ENCODE data around the gene MIA2. TPM values are rescaled to one million over a fixed set of nuclear protein-coding genes. Genes with fewer than 3 reads are reported as not detected.
"Not testable (repeated sequence)": the region's sequence is repeated elsewhere in the genome, so short reads cannot be mapped to it uniquely, and the experiment has no call there.

The MIA2 gene
- total RNA-seq, 2 donors from 2014 or later: 16.8 to 26.5 TPM

GRCh38 chr14:39247256-39247655 is 13.5 kb downstream of the MIA2 start:
- TF ChIP-seq, protein P1, sequence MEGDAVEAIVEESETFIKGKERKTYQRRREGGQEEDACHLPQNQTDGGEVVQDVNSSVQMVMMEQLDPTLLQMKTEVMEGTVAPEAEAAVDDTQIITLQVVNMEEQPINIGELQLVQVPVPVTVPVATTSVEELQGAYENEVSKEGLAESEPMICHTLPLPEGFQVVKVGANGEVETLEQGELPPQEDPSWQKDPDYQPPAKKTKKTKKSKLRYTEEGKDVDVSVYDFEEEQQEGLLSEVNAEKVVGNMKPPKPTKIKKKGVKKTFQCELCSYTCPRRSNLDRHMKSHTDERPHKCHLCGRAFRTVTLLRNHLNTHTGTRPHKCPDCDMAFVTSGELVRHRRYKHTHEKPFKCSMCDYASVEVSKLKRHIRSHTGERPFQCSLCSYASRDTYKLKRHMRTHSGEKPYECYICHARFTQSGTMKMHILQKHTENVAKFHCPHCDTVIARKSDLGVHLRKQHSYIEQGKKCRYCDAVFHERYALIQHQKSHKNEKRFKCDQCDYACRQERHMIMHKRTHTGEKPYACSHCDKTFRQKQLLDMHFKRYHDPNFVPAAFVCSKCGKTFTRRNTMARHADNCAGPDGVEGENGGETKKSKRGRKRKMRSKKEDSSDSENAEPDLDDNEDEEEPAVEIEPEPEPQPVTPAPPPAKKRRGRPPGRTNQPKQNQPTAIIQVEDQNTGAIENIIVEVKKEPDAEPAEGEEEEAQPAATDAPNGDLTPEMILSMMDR (conservative IDR thresholded peaks at IDR 0.05): no peak
- Mint-ChIP-seq H3K9me3 (peaks cover 2% of the 10 kb centered on the region), H3K27ac (no peak overlapping the region), H3K36me3 (ENCODE audit: low read depth) (no peaks in the 10 kb centered on the region), H3K4me3 (no peak overlapping the region), H3K4me1 (no peaks in the 10 kb centered on the region), H3K27me3 (ENCODE audit: insufficient read depth) (no peaks in the 10 kb centered on the region)
- H3K27me3 ChIP-seq (ENCODE audit: control insufficient read depth, insufficient read depth, low read length, poor library complexity, severe bottlenecking): no peaks in the 10 kb centered on the region
- no peaks in the 10 kb centered on the region for H3K36me3 ChIP-seq (ENCODE audit: control insufficient read depth, insufficient read depth, low read length)
- H3K9ac ChIP-seq (ENCODE audit: extremely low read depth, low read length, poor library complexity, severe bottlenecking): no peak overlapping the region
- H3K4me3 ChIP-seq (ENCODE audit: low read length): no peak overlapping the region
- DNase-seq: no peak
- no peaks in the 10 kb centered on the region for H3K9me3 ChIP-seq (ENCODE audit: control insufficient read depth, low read length)
- no peak overlapping the region for H3K27ac ChIP-seq (ENCODE audit: low read depth, low read length)
- 86% methylated on average over 1 of the region's 1 CpG for WGBS, 2 experiments (ENCODE audit: insufficient coverage in 1 of 2, insufficient read length in 1 of 2)
- H3K4me1 ChIP-seq (ENCODE audit: control insufficient read depth, insufficient read depth, low read length): no peaks in the 10 kb centered on the region

- Histone ChIP-seq H3K27ac (ENCODE audit: low read depth, low read length) (no peak overlapping the region), H3K4me3 (ENCODE audit: low read length) (no peak overlapping the region), H3K9ac (ENCODE audit: extremely low read depth, low read length, poor library complexity, severe bottlenecking) (no peak overlapping the region), H3K36me3 (ENCODE audit: control insufficient read depth, insufficient read depth, low read length) (no peaks in the 10 kb centered on the region), H3K27me3 (ENCODE audit: control insufficient read depth, insufficient read depth, low read length, poor library complexity, severe bottlenecking) (no peaks in the 10 kb centered on the region), H3K9me3 (ENCODE audit: control insufficient read depth, low read length) (no peaks in the 10 kb centered on the region), H3K4me1 (ENCODE audit: control insufficient read depth, insufficient read depth, low read length) (no peaks in the 10 kb centered on the region)
- Mint-ChIP-seq H3K4me3 (no peak overlapping the region), H3K36me3 (ENCODE audit: low read depth) (no peaks in the 10 kb centered on the region), H3K27me3 (ENCODE audit: insufficient read depth) (no peaks in the 10 kb centered on the region), H3K4me1 (no peaks in the 10 kb centered on the region), H3K9me3 (peaks cover 6% of the 10 kb centered on the region), H3K27ac (no peak overlapping the region)
- TF ChIP-seq, protein P1 (conservative IDR thresholded peaks at IDR 0.05): no peak
- no peak for DNase-seq
Observed at GRCh38 chr14:39251547-39251946, 17.8 kb downstream of the MIA2 start.

DNA sequence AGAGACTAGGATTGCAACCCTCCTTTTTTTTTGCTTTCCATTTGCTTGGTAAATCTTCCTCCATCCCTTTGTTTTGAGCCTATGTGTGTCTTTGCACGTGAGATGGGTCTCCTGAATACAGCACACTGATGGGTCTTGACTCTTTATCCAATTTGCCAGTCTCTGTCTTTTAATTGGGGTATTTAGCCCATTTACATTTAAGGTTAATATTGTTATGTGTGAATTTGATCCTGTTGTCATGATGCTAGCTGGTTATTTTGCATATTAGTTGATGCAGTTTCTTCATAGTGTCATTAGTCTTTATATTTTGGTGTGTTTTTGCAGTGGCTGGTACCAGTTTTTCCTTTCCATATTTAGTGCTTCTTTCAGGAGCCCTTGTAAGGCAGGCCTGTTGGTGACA is 23.7 kb downstream of the MIA2 start:
- not testable (repeated sequence) for H3K4me1 Mint-ChIP-seq; H3K9me3 ChIP-seq (ENCODE audit: control insufficient read depth, low read length); H3K4me3 Mint-ChIP-seq; H3K27me3 ChIP-seq (ENCODE audit: control insufficient read depth, insufficient read depth, low read length, poor library complexity, severe bottlenecking); H3K27me3 Mint-ChIP-seq (ENCODE audit: insufficient read depth); H3K4me1 ChIP-seq (ENCODE audit: control insufficient read depth, insufficient read depth, low read length); H3K36me3 Mint-ChIP-seq (ENCODE audit: low read depth); H3K36me3 ChIP-seq (ENCODE audit: control insufficient read depth, insufficient read depth, low read length); H3K27ac ChIP-seq (ENCODE audit: low read depth, low read length); H3K27ac Mint-ChIP-seq; H3K4me3 ChIP-seq (ENCODE audit: low read length); DNase-seq; H3K9ac ChIP-seq (ENCODE audit: extremely low read depth, low read length, poor library complexity, severe bottlenecking)
- 100% methylated on average over 1 of the region's 1 CpG; no CpG with 5 or more reads in 1 of the 2 experiments for WGBS, 2 experiments (ENCODE audit: insufficient coverage in 1 of 2, insufficient read length in 1 of 2)
- peaks cover 30% of the 10 kb centered on the region for H3K9me3 Mint-ChIP-seq

DNA sequence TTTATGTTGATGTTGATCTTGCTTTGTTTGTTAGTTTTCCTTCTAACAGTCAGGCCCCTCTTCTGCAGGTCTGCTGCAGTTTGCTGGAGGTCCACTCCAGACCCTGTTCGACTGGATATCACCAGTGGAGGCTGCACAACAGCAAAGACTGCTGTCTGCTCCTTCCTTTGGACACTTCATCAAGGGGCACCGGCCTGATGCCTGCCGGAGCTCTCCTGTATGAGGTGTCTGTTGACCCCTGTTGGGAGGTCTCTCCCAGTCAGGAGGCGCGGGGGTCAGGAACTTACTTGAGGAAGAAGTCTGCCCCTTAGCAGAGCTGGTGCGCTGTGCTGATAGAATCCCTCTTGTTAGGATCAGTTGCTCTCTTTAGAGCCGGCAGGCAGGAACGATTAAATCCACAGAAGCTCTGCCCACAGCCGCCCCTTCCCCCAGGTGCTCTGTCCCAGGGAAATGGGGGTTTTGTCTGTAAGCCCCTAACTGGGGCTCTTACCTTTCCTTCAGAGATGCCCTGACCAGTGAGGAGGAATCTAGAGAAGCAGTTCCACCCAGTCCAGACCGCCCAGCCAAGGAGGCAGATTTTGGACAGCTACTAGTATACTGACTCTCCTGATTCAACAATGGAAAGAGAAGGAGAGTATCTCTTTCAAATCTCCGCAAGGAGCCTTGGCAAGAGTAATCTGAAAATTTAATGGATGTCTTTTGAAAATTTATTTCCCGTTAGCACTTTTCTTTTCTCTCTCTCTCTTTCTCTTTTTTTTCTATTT is 25.2 kb downstream of the MIA2 start:
- H3K36me3 ChIP-seq (ENCODE audit: control insufficient read depth, insufficient read depth, low read length): no peaks in the 10 kb centered on the region
- TF ChIP-seq, protein P1 (conservative IDR thresholded peaks at IDR 0.05): no peak
- H3K27me3 ChIP-seq (ENCODE audit: control insufficient read depth, insufficient read depth, low read length, poor library complexity, severe bottlenecking): no peaks in the 10 kb centered on the region
- Mint-ChIP-seq H3K4me3 (no peak overlapping the region), H3K9me3 (peaks cover 32% of the 10 kb centered on the region), H3K27me3 (ENCODE audit: insufficient read depth) (peaks cover 1% of the 10 kb centered on the region), H3K27ac (no peak overlapping the region), H3K4me1 (peaks cover 3% of the 10 kb centered on the region), H3K36me3 (ENCODE audit: low read depth) (no peaks in the 10 kb centered on the region)
- H3K4me3 ChIP-seq (ENCODE audit: low read length): no peak overlapping the region
- DNase-seq: no peak
- H3K27ac ChIP-seq (ENCODE audit: low read depth, low read length): no peak overlapping the region
- H3K9me3 ChIP-seq (ENCODE audit: control insufficient read depth, low read length): no peaks in the 10 kb centered on the region
- H3K9ac ChIP-seq (ENCODE audit: extremely low read depth, low read length, poor library complexity, severe bottlenecking): no peak overlapping the region
- 88 to 96% methylated on average over 8 to 11 of the region's 12 CpGs for WGBS, 2 experiments (ENCODE audit: insufficient coverage in 1 of 2, insufficient read length in 1 of 2)
- no peaks in the 10 kb centered on the region for H3K4me1 ChIP-seq (ENCODE audit: control insufficient read depth, insufficient read depth, low read length)

- WGBS, 2 experiments (ENCODE audit: insufficient coverage in 1 of 2, insufficient read length in 1 of 2): 84% methylated on average over 2 of the region's 3 CpGs; no CpG with 5 or more reads in 1 of the 2 experiments
- not testable (repeated sequence) for H3K9me3 ChIP-seq (ENCODE audit: control insufficient read depth, low read length); H3K36me3 Mint-ChIP-seq (ENCODE audit: low read depth); H3K4me1 Mint-ChIP-seq; H3K4me3 ChIP-seq (ENCODE audit: low read length); H3K4me1 ChIP-seq (ENCODE audit: control insufficient read depth, insufficient read depth, low read length); H3K36me3 ChIP-seq (ENCODE audit: control insufficient read depth, insufficient read depth, low read length); DNase-seq; H3K9ac ChIP-seq (ENCODE audit: extremely low read depth, low read length, poor library complexity, severe bottlenecking); H3K27ac ChIP-seq (ENCODE audit: low read depth, low read length); H3K27ac Mint-ChIP-seq; H3K27me3 Mint-ChIP-seq (ENCODE audit: insufficient read depth); H3K4me3 Mint-ChIP-seq; H3K27me3 ChIP-seq (ENCODE audit: control insufficient read depth, insufficient read depth, low read length, poor library complexity, severe bottlenecking)
- H3K9me3 Mint-ChIP-seq: peaks cover 32% of the 10 kb centered on the region
Observed at GRCh38 chr14:39260161-39260560, 26.4 kb downstream of the MIA2 start.
